SK-N-SH (cell line): ENCODE data around the gene SPIB. TPM values are rescaled to one million over a fixed set of nuclear protein-coding genes. Genes with fewer than 3 reads are reported as not detected.

Source experiments
- CTCF ChIA-PET: fragments of 300-600, 350-600 bp; formaldehyde crosslinking; extraction: SDS; loops from one replicate; lab custom pipeline; 2021; lab: Yijun Ruan, JAX
- POLR2A ChIA-PET: fragments of 350-600 bp; sonication (Branson Sonifier 250); formaldehyde crosslinking; extraction: SDS; loops from one replicate; lab custom pipeline; 2020; ENCODE audit warnings: antibody characterized with exemption, inconsistent platforms; lab: Yijun Ruan, JAX
- DNase-seq: peaks from one replicate; pipeline ENCODE4 v3.0.0; 2012
- H2AFZ ChIP-seq: fragments of 200-600 bp; sonication (generic); 2 replicates; pipeline ENCODE4 v1.8.1; 2016; ENCODE audit warnings: antibody characterized with exemption, mild to moderate bottlenecking, low read depth
- H3F3A ChIP-seq: fragments of 200-600 bp; sonication (generic); replicated peaks from 2 replicates; pipeline ENCODE3; 2016; ENCODE audit warnings: antibody characterized with exemption, mild to moderate bottlenecking; ENCODE audit not compliant: insufficient read depth
- H3K27ac ChIP-seq, 2 experiments: fragments of 200-500 bp in 1 of 2; fragments of 200-600 bp in 1 of 2; sonication (Bioruptor generic) in 1 of 2; sonication (generic), shearing (Covaris generic) in 1 of 2; 2 replicates each; pipeline versions ENCODE4 v1.5.1 to v1.6.1; 2014 to 2016; ENCODE audit warnings: low read depth in 2 of 2, inconsistent platforms in 1 of 2, low read length in 1 of 2, mild to moderate bottlenecking in 1 of 2, mixed read lengths in 1 of 2
- H3K27me3 ChIP-seq: fragments of 200-600 bp; sonication (generic), shearing (Covaris generic); 2 replicates; pipeline ENCODE4 v1.6.1; 2016; ENCODE audit warnings: mixed run types; ENCODE audit not compliant: insufficient read depth
- H3K36me3 ChIP-seq, 2 experiments: fragments of 200-500 bp in 1 of 2; fragments of 200-600 bp in 1 of 2; sonication (Bioruptor generic) in 1 of 2; sonication (generic) in 1 of 2; replicated peaks in 1 of 2; 2 replicates each; pipeline versions ENCODE3 to v1.5.1; 2014 to 2016; ENCODE audit warnings: low read length in 1 of 2, mild to moderate bottlenecking in 1 of 2; ENCODE audit not compliant: insufficient read depth in 2 of 2, control insufficient read depth in 1 of 2
- H3K4me1 ChIP-seq, 2 experiments: fragments of 200-500 bp in 1 of 2; fragments of 200-600 bp in 1 of 2; sonication (Bioruptor generic) in 1 of 2; sonication (generic), shearing (Covaris generic) in 1 of 2; 2 replicates each; pipeline versions ENCODE4 v1.5.1 to v1.6.1; 2014 to 2016; ENCODE audit warnings: low read depth in 1 of 2, low read length in 1 of 2, mixed run types in 1 of 2; ENCODE audit not compliant: insufficient read depth in 2 of 2, control insufficient read depth in 1 of 2
- H3K4me2 ChIP-seq: fragments of 200-600 bp; sonication (generic), shearing (Covaris generic); 2 replicates; pipeline ENCODE4 v1.6.1; 2017; ENCODE audit warnings: mixed run types
- H3K4me3 ChIP-seq, 2 experiments: fragments of 200-500 bp in 1 of 2; fragments of 200-600 bp in 1 of 2; sonication (Bioruptor generic) in 1 of 2; sonication (generic), shearing (Covaris generic) in 1 of 2; 2 replicates each; pipeline versions ENCODE4 v1.5.1 to v1.8.1; 2014 to 2016; ENCODE audit warnings: low read depth in 2 of 2, inconsistent platforms in 1 of 2, low read length in 1 of 2, mild to moderate bottlenecking in 1 of 2, mixed read lengths in 1 of 2, moderate library complexity in 1 of 2
- H3K79me2 ChIP-seq: fragments of 200-600 bp; sonication (generic); 2 replicates; pipeline ENCODE4 v1.8.1; 2017; ENCODE audit warnings: mild to moderate bottlenecking; ENCODE audit not compliant: insufficient read depth
- H3K9ac ChIP-seq: fragments of 200-600 bp; sonication (generic); 2 replicates; pipeline ENCODE4 v1.6.1; 2017; ENCODE audit warnings: mixed run types
- H3K9me2 ChIP-seq: fragments of 200-600 bp; sonication (generic); 2 replicates; pipeline ENCODE4 v1.6.1; 2017; ENCODE audit warnings: mixed run types
- H3K9me3 ChIP-seq: fragments of 200-600 bp; sonication (generic); 2 replicates; pipeline ENCODE4 v1.6.1; 2017; ENCODE audit warnings: mixed run types, mild to moderate bottlenecking, moderate library complexity
- H4K20me1 ChIP-seq: fragments of 200-600 bp; sonication (generic); 2 replicates; pipeline ENCODE4 v1.6.1; 2017; ENCODE audit warnings: mild to moderate bottlenecking, mixed run types; ENCODE audit not compliant: insufficient read depth
- ELF1 ChIP-seq: IDR thresholded peaks from 2 replicates; pipeline ENCODE4 v1.4.0; 2012
- FOSL2 ChIP-seq: IDR thresholded peaks from 2 replicates; pipeline ENCODE4 v1.4.0; 2012; ENCODE audit warnings: low read depth, mild to moderate bottlenecking, moderate library complexity, borderline replicate concordance
- FOXJ3 ChIP-seq: sonication (generic); formaldehyde crosslinking; IDR thresholded peaks from 2 replicates; pipeline ENCODE4 v1.5.1; 2020; ENCODE audit warnings: mild to moderate bottlenecking, missing genetic modification reagents
- GATA2 ChIP-seq: sonication (generic); formaldehyde crosslinking; IDR thresholded peaks from 2 replicates; pipeline ENCODE4 v1.5.0; 2020; ENCODE audit warnings: mild to moderate bottlenecking, missing genetic modification reagents
- IRF3 ChIP-seq: fragments of 150-350 bp; IDR thresholded peaks from 2 replicates; pipeline ENCODE4 v1.6.1; 2016; ENCODE audit warnings: mild to moderate bottlenecking, low read depth, low read length
- JUND ChIP-seq: IDR thresholded peaks from 2 replicates; pipeline ENCODE4 v1.4.0; 2012
- MAX ChIP-seq: IDR thresholded peaks from 2 replicates; pipeline ENCODE4 v1.4.0; 2012; ENCODE audit warnings: low read depth
- MEF2A ChIP-seq: IDR thresholded peaks from 2 replicates; pipeline ENCODE4 v1.4.0; 2012; ENCODE audit warnings: low read depth, borderline replicate concordance
- MXI1 ChIP-seq: IDR thresholded peaks from 2 replicates; pipeline ENCODE4 v1.6.1; 2012; ENCODE audit warnings: mild to moderate bottlenecking, low read depth, low read length, improper control_type of control experiment
- NRF1 ChIP-seq: IDR thresholded peaks from 2 replicates; pipeline ENCODE4 v1.6.1; 2012; ENCODE audit warnings: low read depth, mild to moderate bottlenecking, low read length
- PBX3 ChIP-seq: IDR thresholded peaks from 2 replicates; pipeline ENCODE4; 2012
- RFX5 ChIP-seq: IDR thresholded peaks from 2 replicates; pipeline ENCODE4 v1.6.1; 2012; ENCODE audit warnings: mild to moderate bottlenecking, improper control_type of control experiment, low read length
- RXRA ChIP-seq: IDR thresholded peaks from 2 replicates; pipeline ENCODE4 v1.4.0; 2012; ENCODE audit warnings: low read depth, mild to moderate bottlenecking, borderline replicate concordance
- SIN3A ChIP-seq: IDR thresholded peaks from 2 replicates; pipeline ENCODE4 v1.6.1; 2012; ENCODE audit warnings: low read depth, mild to moderate bottlenecking, low read length, moderate library complexity, borderline replicate concordance
- TCF12 ChIP-seq: IDR thresholded peaks from 2 replicates; pipeline ENCODE4 v1.4.0; 2012
- USF2 ChIP-seq: fragments of 150-350 bp; IDR thresholded peaks from 2 replicates; pipeline ENCODE4 v1.6.1; 2017; ENCODE audit warnings: antibody characterized with exemption, low read length, low read depth, borderline replicate concordance
- YY1 ChIP-seq: IDR thresholded peaks from 2 replicates; pipeline ENCODE4 v1.4.0; 2012; ENCODE audit warnings: low read depth, mild to moderate bottlenecking
- WGBS: methylation state at CpG from one replicate; pipeline ENCODE4 v1.1.6; 2017; ENCODE audit warnings: low lambda C conversion rate; 5-methylcytosine and 5-hydroxymethylcytosine counted together
- polyA plus RNA-seq, 3 experiments: library from polyadenylated mRNA; depleted of rRNA; stranded (reverse); fragments of >200 nt; gene quantifications; 2 replicates each; pipeline ENCODE4 v1.2.3, GENCODE V29; 2012
- TF ChIP-seq, protein P1 (sequence below): IDR thresholded peaks from 2 replicates; pipeline ENCODE4 v1.4.0; 2012; ENCODE audit warnings: low read depth, borderline replicate concordance
- TF ChIP-seq, protein P2 (sequence below): IDR thresholded peaks from 2 replicates; pipeline ENCODE4 v1.6.1; 2012; ENCODE audit warnings: mild to moderate bottlenecking, low read depth, low read length, moderate library complexity
- TF ChIP-seq, protein P3 (sequence below): fragments of 200-600 bp; sonication (generic); IDR thresholded peaks from 2 replicates; pipeline ENCODE4 v1.6.1; 2017; ENCODE audit warnings: antibody characterized with exemption, mild to moderate bottlenecking, moderate library complexity

Gene SPIB
- polyA plus RNA-seq, 1 of the 3 experiments (the other 2 are of a cell fraction): not detected

DNA sequence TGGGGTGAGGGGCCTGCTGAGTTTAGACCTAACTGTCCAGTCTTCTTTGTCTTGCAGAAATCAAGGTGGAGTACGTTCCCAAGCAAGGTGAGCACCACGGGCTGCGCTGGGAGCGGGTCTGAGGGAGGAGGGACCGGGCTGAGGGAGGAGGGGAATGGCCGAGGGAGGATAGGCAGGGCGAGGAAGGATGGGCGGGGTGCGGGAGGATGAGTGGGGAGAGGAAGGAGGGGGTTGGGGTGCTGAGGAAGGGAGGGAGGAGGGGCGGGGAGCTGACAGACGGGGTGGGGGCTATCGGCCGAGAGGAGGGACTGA, 32.4 kb downstream of the SPIB start:
- H3K4me2 ChIP-seq: no peak overlapping the region
- ChIA-PET POLR2A (no interaction called here), CTCF (interaction anchor here (1.0 to 1.2 kb wide), 3 partner anchors 10 to 82 kb away, joined by 4 read pairs; no protein-coding TSS in a partner anchor)
- no peaks in the 10 kb centered on the region for H3K9me2 ChIP-seq
- H4K20me1 ChIP-seq: no peaks in the 10 kb centered on the region
- H3K9ac ChIP-seq: no peak overlapping the region
- 51% methylated on average over 13 of the region's 13 CpGs for WGBS
- H3F3A ChIP-seq: no peaks in the 10 kb centered on the region
- no peaks in the 10 kb centered on the region for H3K79me2 ChIP-seq
- no peaks in the 10 kb centered on the region for H3K36me3 ChIP-seq
- TF ChIP-seq FOXJ3 (CRISPR knock-in tag): no peak
- TF ChIP-seq YY1: no peak
- no peak for TF ChIP-seq JUND
- no peak for TF ChIP-seq MAX
- TF ChIP-seq, protein P1, sequence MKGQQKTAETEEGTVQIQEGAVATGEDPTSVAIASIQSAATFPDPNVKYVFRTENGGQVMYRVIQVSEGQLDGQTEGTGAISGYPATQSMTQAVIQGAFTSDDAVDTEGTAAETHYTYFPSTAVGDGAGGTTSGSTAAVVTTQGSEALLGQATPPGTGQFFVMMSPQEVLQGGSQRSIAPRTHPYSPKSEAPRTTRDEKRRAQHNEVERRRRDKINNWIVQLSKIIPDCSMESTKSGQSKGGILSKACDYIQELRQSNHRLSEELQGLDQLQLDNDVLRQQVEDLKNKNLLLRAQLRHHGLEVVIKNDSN: no peak
- TF ChIP-seq SIN3A: no peak
- TF ChIP-seq, protein P2, sequence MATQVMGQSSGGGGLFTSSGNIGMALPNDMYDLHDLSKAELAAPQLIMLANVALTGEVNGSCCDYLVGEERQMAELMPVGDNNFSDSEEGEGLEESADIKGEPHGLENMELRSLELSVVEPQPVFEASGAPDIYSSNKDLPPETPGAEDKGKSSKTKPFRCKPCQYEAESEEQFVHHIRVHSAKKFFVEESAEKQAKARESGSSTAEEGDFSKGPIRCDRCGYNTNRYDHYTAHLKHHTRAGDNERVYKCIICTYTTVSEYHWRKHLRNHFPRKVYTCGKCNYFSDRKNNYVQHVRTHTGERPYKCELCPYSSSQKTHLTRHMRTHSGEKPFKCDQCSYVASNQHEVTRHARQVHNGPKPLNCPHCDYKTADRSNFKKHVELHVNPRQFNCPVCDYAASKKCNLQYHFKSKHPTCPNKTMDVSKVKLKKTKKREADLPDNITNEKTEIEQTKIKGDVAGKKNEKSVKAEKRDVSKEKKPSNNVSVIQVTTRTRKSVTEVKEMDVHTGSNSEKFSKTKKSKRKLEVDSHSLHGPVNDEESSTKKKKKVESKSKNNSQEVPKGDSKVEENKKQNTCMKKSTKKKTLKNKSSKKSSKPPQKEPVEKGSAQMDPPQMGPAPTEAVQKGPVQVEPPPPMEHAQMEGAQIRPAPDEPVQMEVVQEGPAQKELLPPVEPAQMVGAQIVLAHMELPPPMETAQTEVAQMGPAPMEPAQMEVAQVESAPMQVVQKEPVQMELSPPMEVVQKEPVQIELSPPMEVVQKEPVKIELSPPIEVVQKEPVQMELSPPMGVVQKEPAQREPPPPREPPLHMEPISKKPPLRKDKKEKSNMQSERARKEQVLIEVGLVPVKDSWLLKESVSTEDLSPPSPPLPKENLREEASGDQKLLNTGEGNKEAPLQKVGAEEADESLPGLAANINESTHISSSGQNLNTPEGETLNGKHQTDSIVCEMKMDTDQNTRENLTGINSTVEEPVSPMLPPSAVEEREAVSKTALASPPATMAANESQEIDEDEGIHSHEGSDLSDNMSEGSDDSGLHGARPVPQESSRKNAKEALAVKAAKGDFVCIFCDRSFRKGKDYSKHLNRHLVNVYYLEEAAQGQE: no peak
- no peak for TF ChIP-seq ELF1
- TF ChIP-seq PBX3: no peak
- no peak for TF ChIP-seq USF2
- no peak for TF ChIP-seq GATA2
- TF ChIP-seq FOSL2: no peak
- no peak for TF ChIP-seq RFX5
- no peak for TF ChIP-seq MEF2A
- no peak for TF ChIP-seq TCF12
- no peak for TF ChIP-seq RXRA
- no peak for TF ChIP-seq NRF1
- TF ChIP-seq IRF3: no peak
- no peak for TF ChIP-seq MXI1
- TF ChIP-seq, protein P3, sequence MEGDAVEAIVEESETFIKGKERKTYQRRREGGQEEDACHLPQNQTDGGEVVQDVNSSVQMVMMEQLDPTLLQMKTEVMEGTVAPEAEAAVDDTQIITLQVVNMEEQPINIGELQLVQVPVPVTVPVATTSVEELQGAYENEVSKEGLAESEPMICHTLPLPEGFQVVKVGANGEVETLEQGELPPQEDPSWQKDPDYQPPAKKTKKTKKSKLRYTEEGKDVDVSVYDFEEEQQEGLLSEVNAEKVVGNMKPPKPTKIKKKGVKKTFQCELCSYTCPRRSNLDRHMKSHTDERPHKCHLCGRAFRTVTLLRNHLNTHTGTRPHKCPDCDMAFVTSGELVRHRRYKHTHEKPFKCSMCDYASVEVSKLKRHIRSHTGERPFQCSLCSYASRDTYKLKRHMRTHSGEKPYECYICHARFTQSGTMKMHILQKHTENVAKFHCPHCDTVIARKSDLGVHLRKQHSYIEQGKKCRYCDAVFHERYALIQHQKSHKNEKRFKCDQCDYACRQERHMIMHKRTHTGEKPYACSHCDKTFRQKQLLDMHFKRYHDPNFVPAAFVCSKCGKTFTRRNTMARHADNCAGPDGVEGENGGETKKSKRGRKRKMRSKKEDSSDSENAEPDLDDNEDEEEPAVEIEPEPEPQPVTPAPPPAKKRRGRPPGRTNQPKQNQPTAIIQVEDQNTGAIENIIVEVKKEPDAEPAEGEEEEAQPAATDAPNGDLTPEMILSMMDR: no peak
- TF ChIP-seq, all 33 proteins: peak for 0
- no peak for DNase-seq
- Histone ChIP-seq H3K27me3 (peaks cover 14% of the 10 kb centered on the region; the same call in 1 of the 2 replicates), H3K9me3 (no peaks in the 10 kb centered on the region), H3K27ac (no peak overlapping the region), H2AFZ (no peak overlapping the region), H3K4me3 (no peak overlapping the region), H3K4me1 (no peaks in the 10 kb centered on the region)
